Duodenal mucosa (tissue), 2 donors: ENCODE results near the gene RABGAP1L.
"Not testable (repeated sequence)": the region's sequence is repeated elsewhere in the genome, so short reads cannot be mapped to it uniquely, and the experiment has no call there.

ENCODE experiments used
- H3K27ac ChIP-seq: one replicate; pipeline ENCODE4 v1.7.0; 2013; ENCODE audit warnings: low read depth, low read length
- H3K27me3 ChIP-seq, 2 donors: one replicate each; pipeline ENCODE4 v1.7.0; 2013; ENCODE audit warnings: low read length in 2 of 2, control low read depth in 1 of 2; ENCODE audit not compliant: insufficient read depth in 2 of 2, control insufficient read depth in 1 of 2
- H3K36me3 ChIP-seq, 2 donors: one replicate each; pipeline ENCODE4 v1.7.0; 2013; ENCODE audit warnings: low read length in 2 of 2, control low read depth in 1 of 2; ENCODE audit not compliant: insufficient read depth in 2 of 2, control insufficient read depth in 1 of 2
- H3K4me1 ChIP-seq, 2 donors: one replicate each; pipeline ENCODE4 v1.7.0; 2013; ENCODE audit warnings: low read length in 2 of 2, control low read depth in 1 of 2; ENCODE audit not compliant: insufficient read depth in 2 of 2, control insufficient read depth in 1 of 2
- H3K4me3 ChIP-seq, 2 donors: one replicate each; pipeline ENCODE4 v1.7.0; 2013; ENCODE audit warnings: low read length in 2 of 2, low read depth in 1 of 2
- H3K9ac ChIP-seq, 2 donors: one replicate each; pipeline ENCODE4 v1.7.0; 2013; ENCODE audit warnings: low read length in 2 of 2, low read depth in 1 of 2
- H3K9me3 ChIP-seq, 2 donors: one replicate each; pipeline ENCODE4 v1.7.0; 2013; ENCODE audit warnings: low read length in 2 of 2, control low read depth in 1 of 2; ENCODE audit not compliant: control insufficient read depth in 1 of 2

Gene RABGAP1L

DNA sequence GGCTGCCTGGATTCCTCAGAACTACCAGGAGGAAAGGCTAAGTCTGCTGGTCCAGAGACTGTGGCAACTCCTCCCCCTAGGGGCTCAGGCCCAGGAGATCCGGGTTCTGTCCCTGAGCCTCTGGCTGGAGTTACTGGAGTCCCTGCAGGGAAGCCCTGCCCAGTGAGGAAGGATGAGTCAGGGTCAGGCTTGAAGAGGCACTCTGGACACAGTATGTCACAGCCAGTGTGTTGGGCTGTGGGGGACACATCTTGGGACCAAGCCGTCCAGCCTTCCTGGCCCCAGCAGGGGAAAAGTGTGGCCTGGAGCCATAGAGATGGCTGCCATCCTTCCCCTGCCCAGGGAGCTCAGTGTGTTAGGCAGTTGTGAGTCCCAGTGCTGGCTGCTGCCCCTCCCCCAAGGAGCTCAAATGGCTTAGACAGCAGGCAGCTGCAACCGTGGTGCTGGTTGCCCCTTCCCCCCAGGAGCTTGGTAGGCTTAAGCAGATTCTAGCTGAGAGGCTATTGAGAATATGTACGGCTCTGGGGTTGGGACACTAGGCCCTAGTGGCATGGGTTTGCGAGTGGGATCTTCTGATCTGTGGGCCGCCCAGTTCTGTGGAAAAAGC lies 28.2 kb upstream of the RABGAP1L start:
- Histone ChIP-seq H3K4me1 (no peaks in the 10 kb centered on the region), H3K27me3 (no peaks in the 10 kb centered on the region), H3K9ac (no peak overlapping the region), H3K27ac (no peak overlapping the region), H3K36me3 (no peaks in the 10 kb centered on the region), H3K4me3 (no peak overlapping the region), H3K9me3 (no peaks in the 10 kb centered on the region)

DNA sequence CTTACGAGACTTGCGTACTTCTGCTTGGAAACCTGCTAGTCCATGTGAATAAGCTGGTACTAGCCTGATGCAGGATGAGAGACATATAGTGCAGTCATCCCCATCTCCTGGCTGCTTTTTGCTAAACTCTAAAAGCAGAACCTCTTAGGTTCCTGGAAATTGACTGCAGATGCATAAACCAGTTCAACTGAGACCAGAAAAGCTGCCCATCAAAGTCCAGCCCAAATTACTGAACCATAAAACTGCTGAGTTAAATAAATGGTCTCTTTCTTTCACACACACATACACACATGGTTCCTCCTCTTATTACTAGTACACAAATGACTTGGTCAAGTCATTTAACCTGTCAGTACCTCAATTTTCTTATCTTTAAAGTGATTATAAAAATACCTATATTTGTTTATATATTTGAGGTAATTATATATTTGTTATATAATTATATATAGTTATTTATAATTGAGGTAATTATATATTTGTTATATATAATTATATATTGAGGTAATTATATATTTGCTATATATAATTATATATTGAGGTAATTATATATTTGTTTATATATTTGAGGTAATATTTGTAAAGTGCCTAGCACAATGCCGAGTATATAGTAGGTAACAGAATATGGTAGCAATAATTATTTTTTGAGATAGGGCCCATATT lies 25.2 kb upstream of the RABGAP1L start:
- no peak overlapping the region for H3K27ac ChIP-seq

DNA sequence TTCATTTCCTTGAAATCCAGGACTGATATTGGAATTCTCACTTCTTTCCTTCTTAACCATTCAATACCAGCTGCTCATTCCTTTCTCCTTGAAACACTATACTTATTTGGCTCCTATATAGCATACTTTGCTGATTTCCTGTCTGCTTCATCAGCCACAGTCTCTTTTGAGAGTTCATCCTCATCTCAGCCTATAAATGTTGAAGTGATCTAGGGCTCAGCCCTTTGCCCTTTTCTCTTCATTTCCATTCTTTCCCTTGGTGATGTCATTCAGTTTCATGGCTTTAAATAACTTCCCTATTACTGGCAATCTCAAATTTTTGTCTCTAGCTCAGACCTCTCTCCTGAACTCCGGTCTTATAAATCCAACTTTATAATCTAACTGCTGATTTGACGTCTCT lies 24.1 kb upstream of the RABGAP1L start:
- no peak overlapping the region for H3K27ac ChIP-seq
- no peaks in the 10 kb centered on the region for H3K27me3 ChIP-seq

More for the DNA sequence above, 25.2 kb upstream of the RABGAP1L start:
- Histone ChIP-seq H3K9me3 (no peaks in the 10 kb centered on the region), H3K4me1 (no peaks in the 10 kb centered on the region), H3K27me3 (no peaks in the 10 kb centered on the region), H3K4me3 (no peak overlapping the region), H3K9ac (no peak overlapping the region), H3K36me3 (no peaks in the 10 kb centered on the region)

DNA sequence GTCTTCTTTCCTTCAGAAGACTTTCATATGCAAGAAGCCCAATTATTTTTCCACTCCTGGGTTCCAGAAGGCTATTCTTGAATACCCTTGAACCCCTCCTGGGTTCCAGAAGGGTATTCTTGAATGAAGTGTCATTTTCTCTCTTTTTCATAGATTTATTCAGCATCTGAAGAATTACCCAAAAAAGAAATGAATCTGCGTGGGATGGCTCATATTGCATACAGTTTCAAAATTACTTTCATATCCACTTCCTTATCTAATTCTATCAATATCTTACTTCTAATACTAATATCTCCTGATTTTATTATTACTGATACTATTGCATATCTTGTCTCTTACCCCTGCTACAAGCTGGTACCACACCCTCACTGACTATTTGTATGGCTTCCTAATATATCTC lies 22.6 kb upstream of the RABGAP1L start:
- Histone ChIP-seq H3K27me3 (no peaks in the 10 kb centered on the region), H3K9me3 (no peaks in the 10 kb centered on the region), H3K4me1 (no peaks in the 10 kb centered on the region), H3K27ac (no peak overlapping the region), H3K9ac (no peak overlapping the region), H3K36me3 (no peaks in the 10 kb centered on the region), H3K4me3 (no peak overlapping the region)

More for the DNA sequence above, 24.1 kb upstream of the RABGAP1L start:
- no peak overlapping the region for H3K9ac ChIP-seq
- no peaks in the 10 kb centered on the region for H3K36me3 ChIP-seq
- H3K4me1 ChIP-seq, result no peaks in the 10 kb centered on the region
- no peak overlapping the region for H3K4me3 ChIP-seq
- no peaks in the 10 kb centered on the region for H3K9me3 ChIP-seq

DNA sequence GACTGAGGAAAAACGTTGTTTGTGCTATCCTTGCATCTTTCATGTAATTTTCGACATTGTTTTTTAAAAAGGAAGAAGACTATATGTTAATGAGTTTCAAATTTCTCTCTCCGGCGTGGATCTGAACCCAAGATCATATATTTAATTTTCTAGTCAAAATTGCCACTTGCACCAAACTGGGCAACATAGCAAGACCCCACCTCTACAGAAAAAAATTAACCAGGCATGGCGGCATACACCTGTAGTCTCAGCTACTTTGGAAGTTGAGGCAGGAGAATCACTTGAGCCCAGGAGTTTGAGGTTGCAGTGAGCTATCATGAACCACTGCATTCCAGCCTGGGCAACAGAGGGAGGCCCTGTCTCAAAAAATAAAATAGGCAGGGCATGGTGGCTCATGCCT lies 16.5 kb upstream of the RABGAP1L start:
- Histone ChIP-seq H3K9ac (no peak overlapping the region), H3K27me3 (no peaks in the 10 kb centered on the region), H3K27ac (no peak overlapping the region), H3K9me3 (no peaks in the 10 kb centered on the region), H3K36me3 (no peaks in the 10 kb centered on the region), H3K4me3 (no peak overlapping the region), H3K4me1 (peaks cover 0 to 7% of the 10 kb centered on the region in 2 donors)

DNA sequence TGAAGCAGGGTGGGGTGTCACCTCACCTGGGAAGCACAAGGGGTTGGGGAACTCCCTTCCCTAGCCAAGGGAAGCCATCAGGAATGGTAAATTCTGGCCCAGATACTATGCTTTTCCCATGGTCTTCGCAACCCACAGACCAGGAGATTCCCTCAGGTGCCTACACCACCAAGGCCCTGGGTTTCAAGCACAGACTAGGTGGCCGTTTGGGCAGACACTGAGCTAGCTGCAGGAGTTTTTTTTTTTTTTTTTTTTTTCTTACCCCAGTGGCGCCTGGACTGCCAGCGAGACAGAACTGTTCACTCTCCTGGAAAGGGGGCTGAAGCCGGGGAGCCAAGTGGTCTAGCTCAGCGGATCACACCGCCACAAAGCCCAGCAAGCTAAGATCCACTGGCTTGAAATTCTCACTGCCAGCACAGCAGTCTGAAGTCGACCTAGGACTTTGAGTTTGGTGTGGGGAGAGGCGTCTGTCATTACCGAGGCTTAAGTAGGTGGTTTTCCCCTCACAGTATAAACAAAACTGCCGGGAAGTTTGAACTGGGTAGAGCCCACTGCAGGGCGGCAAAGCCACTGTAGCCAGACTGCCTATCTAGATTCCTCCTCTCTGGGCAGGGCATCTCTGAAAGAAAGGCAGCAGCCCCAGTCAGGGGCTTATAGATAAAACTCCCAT lies 15.5 kb upstream of the RABGAP1L start:
- H3K27me3 ChIP-seq, H3K27ac ChIP-seq, H3K4me1 ChIP-seq, H3K4me3 ChIP-seq, H3K36me3 ChIP-seq, H3K9me3 ChIP-seq, H3K9ac ChIP-seq: not testable (repeated sequence)

DNA sequence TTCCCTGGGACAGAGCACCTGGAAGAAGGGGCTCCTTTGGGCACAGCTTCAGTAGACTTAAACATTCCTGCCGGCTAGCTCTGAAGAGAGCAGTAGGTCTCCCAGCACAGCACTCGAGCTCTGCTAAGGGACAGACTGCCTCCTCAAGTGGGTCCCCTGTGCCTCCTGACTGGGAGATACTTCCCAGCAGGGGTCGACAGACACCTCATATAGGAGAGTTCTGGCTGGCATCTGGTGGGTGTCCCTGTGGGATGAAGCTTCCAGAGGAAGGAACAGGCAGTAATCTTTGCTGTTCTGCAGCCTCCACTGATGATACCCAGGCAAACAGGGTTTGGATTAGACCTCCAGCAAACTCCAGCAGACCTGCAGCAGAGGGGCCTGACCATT lies 14.9 kb upstream of the RABGAP1L start:
- not testable (repeated sequence) for H3K4me1 ChIP-seq, H3K9ac ChIP-seq, H3K27ac ChIP-seq, H3K36me3 ChIP-seq, H3K9me3 ChIP-seq, H3K4me3 ChIP-seq, H3K27me3 ChIP-seq

DNA sequence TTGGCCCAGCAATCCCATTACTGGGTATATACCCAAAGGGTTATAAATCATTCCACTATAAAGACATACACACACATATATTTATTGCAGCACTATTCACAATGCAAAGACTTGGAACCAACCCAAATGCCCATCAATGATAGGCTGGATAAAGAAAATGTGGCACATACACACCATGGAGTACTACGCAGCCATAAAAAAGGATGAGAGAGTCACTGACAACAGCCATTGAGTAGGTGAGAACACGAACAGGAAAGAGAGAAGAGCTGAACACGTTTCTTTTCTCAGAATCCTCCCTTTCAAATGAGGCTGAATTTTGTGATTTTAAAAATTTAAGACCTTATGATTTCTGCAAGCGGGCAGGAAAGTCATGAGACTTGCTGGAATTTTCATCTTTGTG lies 10.1 kb upstream of the RABGAP1L start:
- H3K4me1 ChIP-seq, result peaks cover 0 to 6% of the 10 kb centered on the region in 2 donors
- H3K4me3 ChIP-seq, result no peak overlapping the region
- H3K27me3 ChIP-seq, result no peaks in the 10 kb centered on the region
- no peaks in the 10 kb centered on the region for H3K36me3 ChIP-seq
- no peak overlapping the region for H3K27ac ChIP-seq
- H3K9me3 ChIP-seq, result no peaks in the 10 kb centered on the region
- no peak overlapping the region for H3K9ac ChIP-seq

DNA sequence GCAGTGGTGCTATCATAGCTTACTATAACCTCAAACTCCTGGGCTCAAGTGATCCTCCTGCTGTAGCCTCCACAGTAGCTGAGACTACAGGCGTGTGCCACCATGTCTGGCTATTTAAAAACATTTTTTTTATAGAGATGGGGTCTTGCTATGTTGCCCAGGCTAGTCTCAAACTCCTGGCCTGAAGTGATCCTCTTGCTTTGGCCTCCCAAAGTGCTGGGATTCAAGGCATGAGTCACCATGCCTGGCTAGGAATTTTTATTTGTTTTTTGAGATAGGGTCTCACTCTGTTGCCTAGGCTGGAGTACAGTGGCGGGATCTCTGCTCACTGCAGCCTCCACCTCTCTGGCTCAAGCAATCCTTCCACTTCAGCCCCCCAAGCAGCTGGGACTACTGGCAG lies 8.8 kb upstream of the RABGAP1L start:
- Histone ChIP-seq H3K9me3 (no peaks in the 10 kb centered on the region), H3K27ac (no peak overlapping the region), H3K9ac (no peak overlapping the region), H3K36me3 (no peaks in the 10 kb centered on the region), H3K4me3 (no peak overlapping the region), H3K27me3 (no peaks in the 10 kb centered on the region), H3K4me1 (peaks cover 0 to 3% of the 10 kb centered on the region in 2 donors)

DNA sequence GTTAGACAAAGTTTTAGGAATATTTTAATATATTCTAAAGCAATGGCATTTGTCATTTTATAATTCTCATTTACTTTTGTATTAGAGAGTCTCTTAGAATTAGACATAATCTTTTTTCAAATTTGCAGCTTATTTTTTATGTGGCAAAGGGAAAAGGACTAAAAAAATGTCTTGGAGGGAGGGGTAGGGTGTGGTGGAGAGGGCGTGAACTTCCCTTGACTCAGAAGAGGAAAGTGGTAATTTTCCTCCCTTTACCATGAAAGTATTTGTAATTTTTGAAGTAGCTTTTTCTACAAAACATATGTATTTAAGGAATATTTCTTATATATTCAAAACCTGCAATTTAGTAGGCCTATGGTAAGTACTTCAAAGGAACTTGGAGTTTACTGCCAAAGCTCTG lies 6.9 kb upstream of the RABGAP1L start:
- Histone ChIP-seq H3K4me3 (no peak overlapping the region), H3K27me3 (no peaks in the 10 kb centered on the region), H3K9me3 (no peaks in the 10 kb centered on the region), H3K9ac (no peak overlapping the region), H3K36me3 (no peaks in the 10 kb centered on the region), H3K4me1 (peaks cover under 1 to 3% of the 10 kb centered on the region in 2 donors), H3K27ac (no peak overlapping the region)
